ENCODE data around the gene LPAR2. TPM values are rescaled to one million over a fixed set of nuclear protein-coding genes. Genes with fewer than 3 reads are reported as not detected.
"Not testable (repeated sequence)": the region's sequence is repeated elsewhere in the genome, so short reads cannot be mapped to it uniquely, and the experiment has no call there.

The LPAR2 gene
- total and polyA plus RNA-seq, 11 donors: 0.24 to 6.1 (median 0.74) TPM; not detected in 1

DNA sequence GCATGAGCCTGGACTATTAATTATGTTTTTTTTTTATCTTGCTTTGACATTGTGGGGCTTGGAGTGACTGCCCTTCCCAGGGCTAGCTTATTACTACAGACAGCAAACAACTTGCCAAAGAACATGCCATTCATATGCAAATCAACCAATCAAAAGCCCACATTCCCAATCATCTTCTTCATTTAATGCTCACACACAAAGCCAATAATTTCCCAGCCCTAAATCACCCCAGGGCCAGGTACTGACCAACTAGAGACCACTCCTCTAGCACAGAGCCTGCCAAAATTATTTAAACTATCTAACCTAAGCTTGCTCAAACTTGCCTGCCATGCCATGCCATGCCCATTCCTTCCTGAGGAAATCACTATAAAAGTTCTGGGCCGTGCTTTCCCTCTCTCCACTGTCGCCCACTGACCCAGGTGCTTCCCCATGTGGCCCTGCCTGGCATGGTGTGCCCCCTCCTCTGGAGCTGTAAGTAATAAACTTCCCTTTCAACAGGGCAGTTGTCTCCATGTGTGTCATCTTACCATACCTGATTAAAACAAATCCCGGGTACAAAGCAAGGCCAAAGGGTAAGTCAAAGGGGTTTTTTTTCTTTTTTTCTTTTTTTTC lies 25.2 kb downstream of the LPAR2 start:
- ATAC-seq: no peak
- no peak overlapping the region for H3K4me3 ChIP-seq
- DNase-seq: no peak
- intact Hi-C loops (cut with DNase I): no loop called here
- no peaks in the 10 kb centered on the region for H3K9me3 ChIP-seq
- TF ChIP-seq POLR2A (IDR thresholded peaks at IDR 0.05): no peak
- no peak for TF ChIP-seq CTCF (IDR thresholded peaks at IDR 0.05)
- peak overlapping the region in 1 of 12 donors; percentile 49 for H3K27ac ChIP-seq
- WGBS, 4 donors: 56 to 69% (median 66%) methylated on average over 3 of the region's 3 CpGs
- H3K27me3 ChIP-seq: no peaks in the 10 kb centered on the region
- H3K4me1 ChIP-seq: peaks cover 0 to 5% (median 0%) of the 10 kb centered on the region in 12 donors
- H3K36me3 ChIP-seq: no peaks in the 10 kb centered on the region

GRCh38 chr19:19602136-19602712 lies 25.8 kb downstream of the LPAR2 start:
- WGBS, 4 donors: 80 to 89% (median 82%) methylated on average over 9 of the region's 9 CpGs
- DNase-seq (no peak), ATAC-seq (no peak)
- H3K36me3 ChIP-seq: no peaks in the 10 kb centered on the region
- peak overlapping the region in 1 of 12 donors; percentile 49 for H3K27ac ChIP-seq
- H3K4me1 ChIP-seq: peaks cover 0 to 11% (median 0%) of the 10 kb centered on the region in 12 donors
- intact Hi-C loops (cut with DNase I): no loop called here
- no peaks in the 10 kb centered on the region for H3K9me3 ChIP-seq
- no peaks in the 10 kb centered on the region for H3K27me3 ChIP-seq
- no peak overlapping the region for H3K4me3 ChIP-seq
- TF ChIP-seq POLR2A (IDR thresholded peaks at IDR 0.05) (no peak), CTCF (IDR thresholded peaks at IDR 0.05) (no peak)

- H3K27ac ChIP-seq: no peak overlapping the region
- TF ChIP-seq POLR2A (IDR thresholded peaks at IDR 0.05): no peak
- TF ChIP-seq CTCF (IDR thresholded peaks at IDR 0.05): no peak
- peaks cover 0 to 13% (median 0%) of the 10 kb centered on the region in 12 donors for H3K4me1 ChIP-seq
- no peaks in the 10 kb centered on the region for H3K9me3 ChIP-seq
- DNase-seq (no peak), ATAC-seq (no peak)
- no peak overlapping the region for H3K4me3 ChIP-seq
- H3K27me3 ChIP-seq: no peaks in the 10 kb centered on the region
- H3K36me3 ChIP-seq: no peaks in the 10 kb centered on the region
- WGBS, 4 donors: 73 to 84% (median 80%) methylated on average over 1 of the region's 1 CpG
- intact Hi-C loops (cut with DNase I): no loop called here
Observed at GRCh38 chr19:19600793-19601330, 27.2 kb downstream of the LPAR2 start.

DNA sequence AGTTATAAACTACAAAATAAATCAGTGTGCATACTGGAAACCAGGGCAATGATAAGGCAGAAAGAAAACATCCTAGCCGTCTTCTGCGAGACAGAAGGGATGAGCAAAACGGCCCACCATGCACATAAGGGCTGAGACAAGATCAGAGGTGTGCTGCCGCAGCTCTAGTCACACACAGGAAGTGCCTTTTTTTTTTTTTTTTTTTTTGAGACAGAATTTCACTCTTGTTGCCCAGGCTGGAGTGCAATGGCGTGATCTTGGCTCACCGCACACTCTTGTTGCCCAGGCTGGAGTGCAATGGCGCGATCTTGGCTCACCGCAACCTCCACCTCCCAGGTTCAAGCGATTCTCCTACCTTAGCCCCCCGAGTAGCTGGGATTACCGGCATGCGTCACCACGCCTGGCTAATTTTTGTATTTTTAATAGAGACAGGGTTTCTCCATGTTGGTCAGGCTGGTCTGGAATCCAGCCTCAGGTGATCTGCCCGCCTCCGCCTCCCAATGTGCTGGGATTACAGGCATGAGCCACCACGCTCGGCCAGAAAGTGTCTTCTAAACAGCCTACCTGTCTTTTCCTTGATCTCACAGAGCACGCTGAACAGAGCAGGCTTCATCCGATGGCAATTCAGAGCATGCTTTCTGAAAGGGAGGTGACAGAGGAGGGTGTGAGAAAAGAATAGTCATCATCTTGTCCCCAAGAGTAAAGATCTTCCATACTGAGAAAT lies 29.1 kb downstream of the LPAR2 start:
- DNase-seq; H3K4me3 ChIP-seq; ATAC-seq; intact Hi-C loops (cut with DNase I); H3K27me3 ChIP-seq; H3K9me3 ChIP-seq; H3K36me3 ChIP-seq: not testable (repeated sequence)
- WGBS, 4 donors: 89 to 92% (median 91%) methylated on average over 20 of the region's 20 CpGs
- Histone ChIP-seq H3K27ac (peak overlapping the region in 1 of 12 donors; percentile 77), H3K4me1 (peaks cover 0 to 26% (median 0%) of the 10 kb centered on the region in 12 donors)
